ENCODE results near the gene LDB2.

- no peak for TF ChIP-seq ZNF274 (IDR thresholded peaks at IDR 0.05; ENCODE audit: low read depth, low read length)
- no peak for TF ChIP-seq YY1 (IDR thresholded peaks at IDR 0.05; ENCODE audit: insufficient read depth, insufficient read length)
Measured at GRCh38 chr4:16617435-16617834, 281.0 kb downstream of the LDB2 start.

Data from NT2/D1 (cell line).